OCI-LY3 (cell line): ENCODE data around the gene CD200R1.

Experiments
- CTCF ChIP-seq: fragments of 200-600, 300-600 bp; sonication (generic); IDR thresholded peaks from 2 replicates; pipeline ENCODE4 v1.5.1; 2014; ENCODE audit warnings: antibody characterized with exemption, low read length, low read depth
- EZH2phosphoT487 ChIP-seq: fragments of 200-600 bp; shearing (Covaris generic); IDR thresholded peaks from 2 replicates; pipeline ENCODE4 v1.6.1; 2018; ENCODE audit warnings: antibody characterized with exemption, mixed run types, low read depth

GRCh38 chr3:113005611-113006010, 30.7 kb upstream of the CD200R1 start:
- TF ChIP-seq CTCF (no peak), EZH2phosphoT487 (no peak)
